Type B pancreatic cell (in vitro differentiated cells): ENCODE measurements around the gene CLCA1. TPM values are rescaled to one million over a fixed set of nuclear protein-coding genes. Genes with fewer than 3 reads are reported as not detected.
A peak's percentile ranks its signal among the peaks of the same experiment; 100 is the strongest.

Experiments
- DNase-seq: peaks from one replicate; pipeline ENCODE4 v3.0.0; 2021; ENCODE audit warnings: mixed read lengths; ENCODE audit not compliant: unreplicated experiment; ENCODE audit errors: extremely low spot score
- H3K27ac Mint-ChIP-seq: 2 replicates; pipeline ENCODE4 v1.8.0; 2021; ENCODE audit warnings: mild to moderate bottlenecking, mixed read lengths
- H3K27me3 Mint-ChIP-seq: 2 replicates; pipeline ENCODE4 v1.8.0; 2021; ENCODE audit warnings: mixed read lengths
- H3K36me3 Mint-ChIP-seq: 2 replicates; pipeline ENCODE4 v1.8.0; 2021; ENCODE audit warnings: mixed read lengths
- H3K4me1 Mint-ChIP-seq: one replicate; pipeline ENCODE4 v1.8.0; 2021; ENCODE audit warnings: mixed read lengths; ENCODE audit not compliant: unreplicated experiment
- H3K4me3 Mint-ChIP-seq: 2 replicates; pipeline ENCODE4 v1.8.0; 2021; ENCODE audit warnings: mild to moderate bottlenecking, mixed read lengths
- H3K9me3 Mint-ChIP-seq: 2 replicates; pipeline ENCODE4 v1.8.0; 2021; ENCODE audit warnings: mixed read lengths
- long read RNA-seq: library from polyadenylated mRNA; unstranded; transcript quantifications from one replicate; pipeline ENCODE4 v2.0.0, GENCODE V29; 2020
- total RNA-seq: library from RNA; stranded (reverse); gene quantifications from 2 replicates; pipeline ENCODE4 v1.2.1, GENCODE V29; 2021; ENCODE audit warnings: low replicate concordance
- TF ChIP-seq, protein P1 (sequence below): fragments of 200-600 bp; sonication (generic); conservative IDR thresholded peaks from 2 replicates; pipeline ENCODE4 v1.5.0; 2021; ENCODE audit warnings: antibody characterized with exemption, mild to moderate bottlenecking

CLCA1 gene, protein sequence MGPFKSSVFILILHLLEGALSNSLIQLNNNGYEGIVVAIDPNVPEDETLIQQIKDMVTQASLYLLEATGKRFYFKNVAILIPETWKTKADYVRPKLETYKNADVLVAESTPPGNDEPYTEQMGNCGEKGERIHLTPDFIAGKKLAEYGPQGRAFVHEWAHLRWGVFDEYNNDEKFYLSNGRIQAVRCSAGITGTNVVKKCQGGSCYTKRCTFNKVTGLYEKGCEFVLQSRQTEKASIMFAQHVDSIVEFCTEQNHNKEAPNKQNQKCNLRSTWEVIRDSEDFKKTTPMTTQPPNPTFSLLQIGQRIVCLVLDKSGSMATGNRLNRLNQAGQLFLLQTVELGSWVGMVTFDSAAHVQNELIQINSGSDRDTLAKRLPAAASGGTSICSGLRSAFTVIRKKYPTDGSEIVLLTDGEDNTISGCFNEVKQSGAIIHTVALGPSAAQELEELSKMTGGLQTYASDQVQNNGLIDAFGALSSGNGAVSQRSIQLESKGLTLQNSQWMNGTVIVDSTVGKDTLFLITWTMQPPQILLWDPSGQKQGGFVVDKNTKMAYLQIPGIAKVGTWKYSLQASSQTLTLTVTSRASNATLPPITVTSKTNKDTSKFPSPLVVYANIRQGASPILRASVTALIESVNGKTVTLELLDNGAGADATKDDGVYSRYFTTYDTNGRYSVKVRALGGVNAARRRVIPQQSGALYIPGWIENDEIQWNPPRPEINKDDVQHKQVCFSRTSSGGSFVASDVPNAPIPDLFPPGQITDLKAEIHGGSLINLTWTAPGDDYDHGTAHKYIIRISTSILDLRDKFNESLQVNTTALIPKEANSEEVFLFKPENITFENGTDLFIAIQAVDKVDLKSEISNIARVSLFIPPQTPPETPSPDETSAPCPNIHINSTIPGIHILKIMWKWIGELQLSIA
- 4.9 and 10.1 TPM in 2 replicates for total RNA-seq
- long read RNA-seq, transcript CLCA1-202 (14 exons, 3,118 nt): major isoform, 6 of 8 reads
- long read RNA-seq, partial matches to known transcripts: 2 of 8 reads
- long read RNA-seq, other reads (novel, unspliced or antisense): 0 of 8 reads

DNA sequence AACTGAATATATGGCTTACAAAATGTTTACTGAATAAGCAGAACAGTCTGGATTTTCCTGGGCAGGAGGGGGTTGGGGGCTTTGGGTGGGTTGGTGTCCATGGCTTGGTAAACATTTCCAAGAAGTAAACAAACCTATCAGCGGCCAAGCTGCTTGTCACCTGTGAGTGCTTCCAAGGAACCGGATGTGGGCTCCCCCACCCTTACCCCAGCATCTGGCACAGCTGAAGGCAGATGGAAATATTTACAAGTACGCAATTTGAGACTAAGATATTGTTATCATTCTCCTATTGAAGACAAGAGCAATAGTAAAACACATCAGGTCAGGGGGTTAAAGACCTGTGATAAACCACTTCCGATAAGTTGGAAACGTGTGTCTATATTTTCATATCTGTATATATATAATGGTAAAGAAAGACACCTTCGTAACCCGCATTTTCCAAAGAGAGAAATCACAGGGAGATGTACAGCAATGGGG lies at the start of gene CLCA1:
Gene CLCA1 (plus strand): TSS at position 427 of the 477 bp plus-strand sequence. CDS start 45 bp downstream, at position 472.
- DNase-seq: no peak
- Mint-ChIP-seq H3K27me3 (peaks cover 10% of the 10 kb centered on the region), H3K27ac (no peak within 1 kb of the TSS), H3K36me3 (no peaks in the 10 kb centered on the region), H3K4me1 (peaks cover 8% of the 10 kb centered on the region), H3K9me3 (no peaks in the 10 kb centered on the region), H3K4me3 (no peak within 1 kb of the TSS)
- TF ChIP-seq, protein P1, sequence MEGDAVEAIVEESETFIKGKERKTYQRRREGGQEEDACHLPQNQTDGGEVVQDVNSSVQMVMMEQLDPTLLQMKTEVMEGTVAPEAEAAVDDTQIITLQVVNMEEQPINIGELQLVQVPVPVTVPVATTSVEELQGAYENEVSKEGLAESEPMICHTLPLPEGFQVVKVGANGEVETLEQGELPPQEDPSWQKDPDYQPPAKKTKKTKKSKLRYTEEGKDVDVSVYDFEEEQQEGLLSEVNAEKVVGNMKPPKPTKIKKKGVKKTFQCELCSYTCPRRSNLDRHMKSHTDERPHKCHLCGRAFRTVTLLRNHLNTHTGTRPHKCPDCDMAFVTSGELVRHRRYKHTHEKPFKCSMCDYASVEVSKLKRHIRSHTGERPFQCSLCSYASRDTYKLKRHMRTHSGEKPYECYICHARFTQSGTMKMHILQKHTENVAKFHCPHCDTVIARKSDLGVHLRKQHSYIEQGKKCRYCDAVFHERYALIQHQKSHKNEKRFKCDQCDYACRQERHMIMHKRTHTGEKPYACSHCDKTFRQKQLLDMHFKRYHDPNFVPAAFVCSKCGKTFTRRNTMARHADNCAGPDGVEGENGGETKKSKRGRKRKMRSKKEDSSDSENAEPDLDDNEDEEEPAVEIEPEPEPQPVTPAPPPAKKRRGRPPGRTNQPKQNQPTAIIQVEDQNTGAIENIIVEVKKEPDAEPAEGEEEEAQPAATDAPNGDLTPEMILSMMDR: no peak

DNA sequence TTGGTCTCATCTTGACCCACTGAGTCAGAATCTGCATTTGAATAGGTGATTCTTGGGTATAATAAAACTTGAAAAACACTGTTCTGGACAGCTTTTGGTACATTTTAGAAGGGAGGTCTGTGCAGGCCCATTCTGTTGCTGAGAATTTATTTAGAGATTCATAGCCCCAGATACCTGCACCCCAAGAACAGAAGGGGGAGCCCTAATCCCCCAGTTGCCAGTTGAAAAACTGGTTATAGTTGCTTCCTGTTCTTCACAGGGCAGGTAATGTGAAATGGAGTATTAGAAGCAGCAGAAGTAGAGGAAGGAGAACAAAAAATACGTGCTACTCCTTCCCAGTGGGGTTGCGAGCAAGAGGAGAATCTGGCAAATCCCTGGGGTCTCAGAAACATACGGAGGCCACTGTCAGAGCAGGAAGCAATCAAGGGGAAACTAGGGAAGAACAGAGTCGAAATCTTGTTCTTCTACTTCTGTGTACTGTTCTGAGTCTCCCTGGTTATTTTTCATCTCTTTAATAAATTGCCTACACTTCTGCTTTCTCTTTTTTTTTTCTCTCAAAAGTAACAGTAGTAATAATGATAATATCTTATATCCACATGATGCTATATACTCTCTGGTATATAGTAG lies 49.3 kb upstream of the CLCA1 start:
- no peaks in the 10 kb centered on the region for H3K27me3 Mint-ChIP-seq
- H3K27ac Mint-ChIP-seq: peak overlapping the region; percentile 26
- no peak for DNase-seq

DNA sequence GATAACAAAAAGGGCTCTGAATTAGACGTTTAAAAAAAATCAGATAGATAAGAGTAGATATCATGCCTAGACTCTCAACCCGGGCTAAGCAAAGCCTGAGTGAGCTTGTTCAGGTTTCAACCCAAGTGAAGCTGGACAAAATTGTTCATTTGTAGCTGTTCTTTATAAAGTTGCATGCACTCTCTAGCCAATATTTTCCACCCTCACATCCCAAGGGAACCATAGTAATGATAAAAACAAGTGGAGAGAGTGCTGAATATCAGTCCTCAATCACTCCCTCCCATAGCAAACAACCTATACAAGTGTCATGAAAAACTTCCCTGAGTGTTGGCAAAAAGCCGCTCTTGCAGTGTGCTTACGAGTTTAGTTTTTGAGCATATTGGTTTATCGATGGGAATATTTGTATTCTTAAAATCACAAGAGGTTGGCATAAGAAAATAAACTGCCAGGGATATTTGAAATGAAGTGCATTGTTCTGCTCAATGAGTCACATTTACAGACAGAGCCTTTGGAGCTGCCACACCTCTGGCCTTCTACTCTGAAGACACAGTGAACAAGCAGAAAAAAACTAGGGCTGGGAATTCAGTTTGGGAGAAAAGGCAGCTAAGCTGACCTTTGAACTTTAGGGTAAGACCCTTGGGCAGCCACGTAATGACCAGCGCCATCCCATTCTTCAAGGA lies 47.0 kb upstream of the CLCA1 start:
- no peak for DNase-seq
- TF ChIP-seq, protein P1: no peak
- Mint-ChIP-seq H3K4me3 (no peak overlapping the region), H3K27ac (no peak overlapping the region), H3K36me3 (no peaks in the 10 kb centered on the region), H3K9me3 (no peaks in the 10 kb centered on the region), H3K4me1 (no peaks in the 10 kb centered on the region), H3K27me3 (no peaks in the 10 kb centered on the region)

More for the DNA sequence above, 49.3 kb upstream of the CLCA1 start:
- H3K4me3 Mint-ChIP-seq: no peak overlapping the region
- no peaks in the 10 kb centered on the region for H3K36me3 Mint-ChIP-seq
- no peaks in the 10 kb centered on the region for H3K9me3 Mint-ChIP-seq
- H3K4me1 Mint-ChIP-seq: no peaks in the 10 kb centered on the region
- TF ChIP-seq, protein P1: peak; percentile 47

DNA sequence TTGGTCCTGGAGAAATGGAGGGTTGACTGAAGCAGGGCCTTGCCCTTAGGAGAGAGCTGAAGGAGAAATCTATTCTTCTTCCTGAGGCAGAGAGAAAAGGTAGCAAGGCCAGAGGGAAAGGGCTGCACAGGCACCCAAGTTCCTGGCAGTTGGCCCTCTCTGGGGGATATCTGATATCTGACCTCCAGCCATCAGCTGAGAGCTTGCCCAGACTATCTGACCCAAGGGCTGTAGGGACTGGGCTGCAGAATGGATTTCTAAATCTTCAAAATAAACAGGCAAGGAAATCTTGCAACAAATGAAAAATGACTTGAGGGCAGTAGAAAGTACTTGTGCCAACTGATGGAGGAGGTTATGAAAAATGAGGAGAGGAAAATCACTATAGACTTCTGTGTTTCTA lies 45.3 kb upstream of the CLCA1 start:
- TF ChIP-seq, protein P1: no peak
- DNase-seq: no peak
- Mint-ChIP-seq H3K27me3 (no peaks in the 10 kb centered on the region), H3K9me3 (no peaks in the 10 kb centered on the region), H3K4me3 (no peak overlapping the region), H3K4me1 (no peaks in the 10 kb centered on the region), H3K27ac (no peak overlapping the region), H3K36me3 (no peaks in the 10 kb centered on the region)

DNA sequence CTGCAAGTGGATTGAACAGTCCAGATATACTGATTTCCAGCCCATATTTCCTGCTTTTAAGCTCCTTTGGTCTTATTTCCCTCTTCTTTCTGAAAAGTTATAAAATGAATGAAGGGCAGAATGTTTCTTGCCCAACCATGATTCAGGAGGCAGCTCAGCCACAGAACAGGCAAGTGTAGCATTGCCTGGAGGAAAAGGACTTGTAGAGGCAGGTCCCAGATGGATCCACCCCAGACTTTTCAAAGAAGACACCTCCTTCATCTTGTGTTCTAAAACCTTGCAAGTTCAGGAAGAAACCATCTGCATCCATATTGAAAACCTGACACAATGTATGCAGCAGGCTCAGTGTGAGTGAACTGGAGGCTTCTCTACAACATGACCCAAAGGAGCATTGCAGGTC lies 44.9 kb upstream of the CLCA1 start, which contains the start of gene CLCA2:
Gene CLCA2 (plus strand): TSS at position 299 of the 400 bp plus-strand sequence. CDS start 77 bp downstream, at position 376.
- no peak for DNase-seq
- Mint-ChIP-seq H3K27me3 (no peaks in the 10 kb centered on the region), H3K4me3 (no peak within 1 kb of the TSS), H3K27ac (no peak within 1 kb of the TSS), H3K9me3 (no peaks in the 10 kb centered on the region), H3K4me1 (no peaks in the 10 kb centered on the region), H3K36me3 (no peaks in the 10 kb centered on the region)
- TF ChIP-seq, protein P1: no peak
